HL-60 (cell line): ENCODE measurements around the gene ACHE.

Source experiments
- CTCF ChIP-seq: IDR thresholded peaks from one replicate; pipeline ENCODE4 v1.5.1; 2011; ENCODE audit warnings: low read length, control low read depth, inconsistent platforms; ENCODE audit not compliant: insufficient read depth
- GABPA ChIP-seq: IDR thresholded peaks from 2 replicates; pipeline ENCODE4 v1.6.1; 2012; ENCODE audit warnings: low read depth
- POLR2AphosphoS5 ChIP-seq: IDR thresholded peaks from 2 replicates; pipeline ENCODE4 v1.6.1; 2012; ENCODE audit warnings: low read depth
- SPI1 ChIP-seq: IDR thresholded peaks from 2 replicates; pipeline ENCODE4 v1.6.1; 2012; ENCODE audit warnings: low read depth, mild to moderate bottlenecking, borderline replicate concordance

GRCh38 chr7:100881136-100881535 lies 14.6 kb downstream of the ACHE start:
- TF ChIP-seq CTCF = no peak
- TF ChIP-seq POLR2AphosphoS5 = no peak
- TF ChIP-seq SPI1 = no peak
- no peak for TF ChIP-seq GABPA
